ENCODE measurements around the gene SPEM2.

DNA sequence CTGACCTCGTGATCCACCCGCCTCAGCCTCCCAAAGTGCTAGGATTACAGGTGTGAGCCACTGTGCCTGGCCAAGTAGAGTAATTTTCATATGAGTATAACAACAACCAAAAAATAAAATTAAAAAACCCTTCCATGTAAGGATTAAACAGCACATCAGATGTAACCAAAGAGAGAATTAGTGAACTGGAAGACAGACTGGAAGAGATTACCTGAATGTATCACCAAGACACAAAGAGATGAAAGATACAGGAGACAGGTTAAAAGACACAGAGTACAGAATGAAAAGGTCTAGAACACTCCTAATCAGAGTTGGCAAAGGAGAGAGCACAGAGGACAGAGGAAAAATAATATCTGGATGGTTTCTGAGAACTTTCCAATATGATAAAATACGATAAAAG, 46.3 kb upstream of the SPEM2 start:
- TF ChIP-seq CTCF (IDR thresholded peaks at IDR 0.05), result no peak
- no peak for TF ChIP-seq POLR2A (IDR thresholded peaks at IDR 0.05)
- no peak for TF ChIP-seq EP300 (IDR thresholded peaks at IDR 0.05)

Data from suprapubic skin (tissue), 3 donors.